Activated naive CD8-positive, alpha-beta T cell treated with anti-CD3 and anti-CD28 coated beads, Interleukin-2, amount 50 U/mL, for 24 hours (primary cell): ENCODE measurements around the gene MME.

ENCODE experiments used
- ATAC-seq: fragments of 150-1000 bp; cut with Tn5 transposase; one replicate; pipeline ENCODE4 v1.10.0; 2021
- DNase-seq: peaks from one replicate; pipeline ENCODE4 v3.0.0; 2021
- H3K27ac Mint-ChIP-seq: one replicate; pipeline ENCODE4 v1.8.0; 2021; ENCODE audit warnings: mild to moderate bottlenecking, mixed read lengths
- H3K27me3 Mint-ChIP-seq: one replicate; pipeline ENCODE4 v1.8.0; 2021; ENCODE audit warnings: mixed read lengths
- H3K36me3 Mint-ChIP-seq: one replicate; pipeline ENCODE4 v1.8.0; 2021; ENCODE audit warnings: low read depth, mixed read lengths
- H3K4me1 Mint-ChIP-seq: one replicate; pipeline ENCODE4 v1.8.0; 2021; ENCODE audit warnings: mixed read lengths
- H3K4me3 Mint-ChIP-seq: one replicate; pipeline ENCODE4 v1.8.0; 2021; ENCODE audit warnings: mild to moderate bottlenecking, moderate library complexity, mixed read lengths
- H3K9me3 Mint-ChIP-seq: one replicate; pipeline ENCODE4 v1.8.0; 2021; ENCODE audit warnings: mixed read lengths

MME gene

DNA sequence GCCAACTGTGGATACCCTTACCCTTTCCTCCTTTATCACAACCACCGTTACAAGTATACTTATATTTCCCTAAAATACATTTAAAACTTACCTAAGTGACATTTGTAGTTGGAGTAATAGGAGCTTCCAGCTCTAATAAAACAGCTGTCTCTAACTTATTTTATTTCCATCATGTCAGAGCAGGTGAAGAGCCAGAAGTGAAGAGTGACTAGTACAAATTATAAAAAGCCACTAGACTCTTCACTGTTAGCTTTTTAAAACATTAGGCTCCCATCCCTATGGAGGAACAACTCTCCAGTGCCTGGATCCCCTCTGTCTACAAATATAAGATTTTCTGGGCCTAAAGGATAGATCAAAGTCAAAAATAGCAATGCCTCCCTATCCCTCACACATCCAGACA lies 102.3 kb downstream of the MME start:
- H3K9me3 Mint-ChIP-seq: no peaks in the 10 kb centered on the region
- ATAC-seq (no peak), DNase-seq (no peak)
- no peaks in the 10 kb centered on the region for H3K27me3 Mint-ChIP-seq
- peaks cover 11% of the 10 kb centered on the region for H3K4me1 Mint-ChIP-seq
- no peak overlapping the region for H3K27ac Mint-ChIP-seq
- H3K36me3 Mint-ChIP-seq: no peaks in the 10 kb centered on the region
- no peak overlapping the region for H3K4me3 Mint-ChIP-seq

DNA sequence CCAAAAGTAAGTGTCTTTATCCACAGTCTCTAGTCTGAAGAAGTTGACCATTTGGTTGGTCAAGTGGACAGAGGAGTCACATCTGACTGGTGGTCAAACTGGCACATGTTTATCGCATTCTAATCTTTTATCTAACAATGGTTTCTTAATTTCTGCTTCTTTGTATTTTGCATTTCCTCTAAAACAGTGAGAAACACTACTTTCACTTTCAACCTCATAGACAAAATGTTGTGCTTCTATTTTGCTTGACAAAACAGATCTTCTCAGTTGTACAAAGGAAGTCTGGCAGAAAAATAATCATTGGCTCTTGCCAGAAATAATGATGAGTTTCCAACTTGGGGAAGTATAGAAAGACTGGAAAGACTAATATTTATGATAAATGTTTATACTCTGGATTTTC lies 103.9 kb downstream of the MME start:
- no peak overlapping the region for H3K27ac Mint-ChIP-seq
- ATAC-seq: no peak
- DNase-seq: no peak
- H3K4me1 Mint-ChIP-seq: peaks cover 8% of the 10 kb centered on the region
- no peak overlapping the region for H3K4me3 Mint-ChIP-seq
- H3K36me3 Mint-ChIP-seq: no peaks in the 10 kb centered on the region
- H3K9me3 Mint-ChIP-seq: no peaks in the 10 kb centered on the region
- no peaks in the 10 kb centered on the region for H3K27me3 Mint-ChIP-seq

DNA sequence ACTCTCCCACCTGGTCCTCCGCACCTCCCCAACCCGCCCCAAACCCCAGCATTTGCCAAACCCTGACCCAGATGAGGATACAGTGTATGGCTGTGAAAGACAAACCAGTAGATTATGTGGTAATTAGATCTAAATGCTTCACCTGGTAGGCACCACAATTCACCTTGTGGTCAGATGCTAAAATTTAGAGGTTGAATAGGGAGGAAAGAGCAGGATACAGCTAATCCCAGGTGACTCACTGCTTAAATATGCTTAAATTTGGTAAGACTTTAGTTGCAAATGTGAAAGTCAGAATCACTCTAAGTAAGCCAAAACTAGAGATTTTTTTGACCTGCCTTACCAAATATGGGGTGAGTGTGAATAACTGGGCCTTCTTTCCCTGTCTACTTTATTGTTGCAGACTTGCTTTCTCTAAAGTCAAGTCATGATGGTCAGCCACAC lies 105.5 kb downstream of the MME start:
- Mint-ChIP-seq H3K27ac (no peak overlapping the region), H3K36me3 (no peaks in the 10 kb centered on the region), H3K4me1 (peaks cover 7% of the 10 kb centered on the region), H3K27me3 (no peaks in the 10 kb centered on the region), H3K9me3 (no peaks in the 10 kb centered on the region), H3K4me3 (no peak overlapping the region)
- DNase-seq (no peak), ATAC-seq (no peak)

DNA sequence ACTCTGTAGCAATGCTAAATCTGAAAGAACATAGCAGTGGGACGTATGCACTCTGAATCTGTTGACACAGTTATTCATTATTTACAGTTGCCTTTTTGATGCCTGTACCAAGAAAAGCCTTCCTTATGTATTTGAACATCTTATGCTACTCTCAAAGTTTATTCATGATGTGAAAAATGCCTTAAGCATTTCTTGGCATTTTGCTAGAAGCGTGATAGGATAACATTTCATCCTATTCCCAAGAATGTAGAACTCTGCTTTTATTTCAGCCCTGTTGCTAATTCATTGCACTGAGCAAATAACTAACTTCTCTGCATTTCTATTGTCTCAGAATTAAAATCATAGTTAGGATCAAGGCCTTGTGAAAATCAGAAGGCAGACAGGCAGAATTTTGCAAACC lies 107.9 kb downstream of the MME start:
- DNase-seq: no peak
- H3K9me3 Mint-ChIP-seq: no peaks in the 10 kb centered on the region
- H3K36me3 Mint-ChIP-seq: no peaks in the 10 kb centered on the region
- H3K27me3 Mint-ChIP-seq: no peaks in the 10 kb centered on the region
- ATAC-seq: no peak
- H3K27ac Mint-ChIP-seq: no peak overlapping the region
- no peak overlapping the region for H3K4me3 Mint-ChIP-seq
- H3K4me1 Mint-ChIP-seq: peaks cover 7% of the 10 kb centered on the region

DNA sequence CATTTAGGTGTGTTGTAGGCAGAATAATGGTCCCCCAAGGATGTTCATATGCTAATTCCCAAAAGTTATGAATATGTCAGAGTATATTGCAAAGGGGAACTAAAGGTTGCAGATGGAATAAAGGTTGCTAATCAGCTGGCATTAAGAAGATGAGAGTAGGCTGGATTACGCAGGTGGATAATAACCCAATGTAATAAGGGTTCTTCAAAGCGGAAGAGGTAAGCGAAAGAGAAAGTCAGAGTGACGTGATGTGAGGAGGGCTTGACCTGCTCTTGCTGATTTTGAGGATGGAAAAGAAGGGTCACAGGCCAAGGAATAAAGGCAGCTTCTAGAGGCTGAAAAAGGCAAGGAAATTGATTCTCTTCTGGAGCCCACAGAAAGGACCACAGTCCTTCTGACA lies 109.4 kb downstream of the MME start:
- Mint-ChIP-seq H3K36me3 (no peaks in the 10 kb centered on the region), H3K9me3 (no peaks in the 10 kb centered on the region), H3K4me3 (no peak overlapping the region), H3K27me3 (no peaks in the 10 kb centered on the region), H3K27ac (no peak overlapping the region), H3K4me1 (no peaks in the 10 kb centered on the region)
- no peak for ATAC-seq
- no peak for DNase-seq

DNA sequence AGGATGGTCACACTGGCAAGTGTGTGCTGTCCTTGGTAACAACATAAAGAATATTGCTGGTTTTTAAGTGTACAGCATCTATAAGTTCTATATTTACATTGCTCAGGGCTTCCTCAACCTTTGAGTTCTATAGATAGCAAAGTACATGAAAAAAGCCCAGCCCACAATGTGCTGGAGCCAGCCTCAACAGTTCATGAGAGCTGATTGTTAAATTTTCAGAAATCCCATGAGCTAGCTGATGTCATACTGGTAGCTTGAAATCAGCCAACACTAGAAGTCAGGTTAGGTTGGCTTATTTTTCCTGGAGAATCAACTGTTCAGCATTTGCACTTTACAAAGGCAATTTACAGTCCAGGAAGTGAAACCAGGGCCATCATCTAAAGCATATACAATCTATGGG lies 110.6 kb downstream of the MME start:
- no peak overlapping the region for H3K4me3 Mint-ChIP-seq
- no peaks in the 10 kb centered on the region for H3K27me3 Mint-ChIP-seq
- no peak overlapping the region for H3K27ac Mint-ChIP-seq
- H3K4me1 Mint-ChIP-seq: no peaks in the 10 kb centered on the region
- no peaks in the 10 kb centered on the region for H3K36me3 Mint-ChIP-seq
- H3K9me3 Mint-ChIP-seq: no peaks in the 10 kb centered on the region
- no peak for DNase-seq
- ATAC-seq: no peak

DNA sequence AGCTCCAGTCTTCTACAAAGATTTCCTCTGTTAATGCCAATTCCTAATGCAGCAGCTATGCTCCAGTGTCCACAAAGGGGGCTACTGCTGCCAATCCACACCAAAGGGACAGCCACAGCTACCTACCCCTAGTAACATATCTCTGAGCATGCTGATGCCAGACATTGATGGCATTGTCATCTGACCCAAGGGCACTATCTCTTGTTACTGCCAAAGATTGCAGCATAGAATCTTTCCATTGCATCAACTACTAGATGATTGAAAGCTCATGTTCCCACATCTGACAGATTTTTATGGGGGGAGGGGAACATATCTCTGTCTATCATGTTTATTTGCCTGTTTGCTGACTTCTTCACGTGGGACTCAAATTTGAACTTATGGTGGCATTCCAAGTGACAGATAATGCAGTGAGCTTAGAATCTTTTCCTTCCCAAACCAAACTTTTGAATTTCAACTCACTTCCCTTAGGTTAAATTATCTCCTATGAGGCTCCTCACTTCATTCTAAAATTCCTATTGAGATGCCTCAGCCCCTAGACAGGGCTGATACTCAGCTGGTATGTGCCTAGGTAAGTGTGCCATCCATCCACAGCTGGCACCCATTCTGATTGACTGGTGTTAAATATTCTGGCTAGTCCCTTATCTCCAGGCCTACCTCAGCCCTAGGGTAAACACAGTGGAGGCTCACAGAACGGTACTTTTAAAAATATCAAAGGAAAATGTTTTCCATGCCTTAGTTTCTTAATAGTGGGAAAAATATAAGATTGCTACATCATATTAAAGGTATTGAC lies 113.0 kb downstream of the MME start:
- ATAC-seq: no peak
- H3K9me3 Mint-ChIP-seq: no peaks in the 10 kb centered on the region
- DNase-seq: no peak
- H3K4me1 Mint-ChIP-seq: no peaks in the 10 kb centered on the region
- no peaks in the 10 kb centered on the region for H3K27me3 Mint-ChIP-seq
- no peak overlapping the region for H3K4me3 Mint-ChIP-seq
- no peaks in the 10 kb centered on the region for H3K36me3 Mint-ChIP-seq
- no peak overlapping the region for H3K27ac Mint-ChIP-seq

DNA sequence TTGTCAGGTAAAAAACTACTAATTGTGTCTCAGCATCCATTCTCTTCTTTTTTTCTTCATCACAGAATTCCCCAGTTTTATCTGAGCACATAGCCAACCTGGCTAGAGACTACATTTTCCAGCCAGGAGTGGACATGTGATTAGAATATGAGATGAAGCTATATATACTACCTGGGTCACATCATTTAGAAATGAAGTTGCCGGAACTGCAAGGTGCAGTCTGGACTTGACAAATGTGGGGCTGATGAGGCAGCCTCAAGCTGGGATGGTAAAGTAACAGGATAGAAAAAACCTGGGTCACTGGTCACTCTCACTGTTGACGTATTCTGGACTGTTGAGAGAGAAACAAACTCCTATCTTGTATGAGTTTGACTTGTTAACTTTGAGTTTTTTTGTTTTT lies 113.7 kb downstream of the MME start:
- Mint-ChIP-seq H3K4me1 (no peaks in the 10 kb centered on the region), H3K4me3 (no peak overlapping the region), H3K9me3 (no peaks in the 10 kb centered on the region), H3K27me3 (no peaks in the 10 kb centered on the region), H3K36me3 (no peaks in the 10 kb centered on the region), H3K27ac (no peak overlapping the region)
- ATAC-seq: no peak
- no peak for DNase-seq

DNA sequence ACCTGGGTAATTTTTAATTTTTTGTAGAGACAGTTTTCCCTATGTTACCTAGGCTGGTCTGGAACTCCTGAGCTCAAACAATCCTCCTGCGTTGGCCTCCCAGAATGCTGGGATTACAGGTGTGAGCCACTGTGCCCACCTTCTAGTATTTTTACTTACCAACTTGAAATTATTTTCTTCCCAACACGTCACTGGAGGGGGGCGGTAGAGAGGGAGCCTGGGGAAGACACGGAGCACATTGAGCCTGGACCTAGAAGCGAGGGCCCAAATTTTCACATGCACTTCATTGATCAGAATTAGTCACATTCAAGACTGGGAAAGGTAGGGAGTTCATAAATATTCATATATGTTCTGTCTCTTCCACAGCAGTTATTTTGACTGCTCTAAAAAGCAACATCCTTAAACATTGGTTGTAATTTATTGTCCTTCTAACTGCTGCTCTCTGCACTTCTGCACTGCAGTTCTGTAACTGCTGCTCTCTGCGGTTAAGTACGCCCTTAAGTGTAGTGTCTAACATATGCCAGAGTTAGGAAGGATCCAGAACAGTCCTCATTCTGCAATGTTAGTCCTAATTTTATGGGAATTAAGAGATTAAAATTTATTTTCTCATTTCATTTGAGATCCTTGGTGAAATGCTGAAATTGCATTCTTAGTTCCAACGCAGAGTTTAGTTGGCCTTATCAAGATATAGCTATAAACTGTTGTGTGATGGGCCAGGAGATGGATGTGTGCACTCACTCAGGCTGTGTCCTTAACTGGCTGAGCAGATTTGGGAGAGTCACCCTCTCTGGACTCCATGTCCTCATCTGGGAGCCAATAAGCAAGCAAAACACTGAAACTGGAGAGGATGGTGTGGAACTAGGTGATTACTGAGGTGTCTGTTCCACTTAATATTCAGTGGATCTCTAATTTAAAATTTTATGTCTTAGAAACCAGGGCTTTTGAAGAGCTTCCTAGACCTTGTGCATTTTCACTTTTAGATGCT lies 115.1 kb downstream of the MME start:
- H3K36me3 Mint-ChIP-seq: no peaks in the 10 kb centered on the region
- no peaks in the 10 kb centered on the region for H3K9me3 Mint-ChIP-seq
- H3K27me3 Mint-ChIP-seq: no peaks in the 10 kb centered on the region
- no peak overlapping the region for H3K27ac Mint-ChIP-seq
- no peaks in the 10 kb centered on the region for H3K4me1 Mint-ChIP-seq
- ATAC-seq (no peak), DNase-seq (no peak)
- H3K4me3 Mint-ChIP-seq: no peak overlapping the region

DNA sequence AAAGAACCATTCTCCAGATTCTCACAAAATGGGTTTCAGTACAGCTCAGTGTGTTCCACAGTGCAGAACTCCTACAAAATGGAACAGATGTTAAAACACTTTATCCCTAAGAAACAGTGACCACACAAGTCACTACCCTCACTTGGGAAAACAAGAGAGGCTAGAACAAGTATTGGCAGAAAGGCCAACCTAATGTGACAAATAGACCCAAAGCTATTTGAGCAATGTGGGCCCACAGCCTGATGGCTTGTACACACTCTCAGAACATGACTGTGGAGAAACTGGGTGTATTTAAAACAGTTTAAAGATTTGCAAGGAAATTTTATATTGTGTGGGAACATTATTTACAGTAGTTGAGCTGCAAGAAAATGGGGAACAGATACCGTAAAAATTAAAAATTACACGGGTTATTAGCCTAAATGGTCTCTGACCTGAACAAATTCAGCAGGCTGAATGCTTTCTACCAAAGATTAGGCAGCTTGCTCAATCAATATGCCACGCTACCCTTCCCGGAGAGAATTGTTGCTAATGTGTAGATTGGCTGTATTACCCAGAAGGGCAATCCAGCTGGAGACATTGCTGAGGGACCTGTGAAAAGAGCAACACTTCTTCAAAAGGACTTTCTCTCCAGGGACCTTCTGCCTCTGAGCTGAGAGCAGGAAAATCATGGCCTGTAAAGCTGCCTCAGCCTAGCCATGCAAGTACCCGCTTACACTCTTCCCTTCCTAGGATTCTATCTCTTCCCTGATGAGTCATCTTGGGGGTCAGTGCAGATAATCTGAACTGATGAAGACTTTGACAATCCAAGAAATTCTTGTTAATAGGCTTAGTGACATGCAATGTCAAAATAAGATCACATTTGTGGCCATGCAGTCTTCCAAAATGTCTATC lies 116.3 kb downstream of the MME start:
- no peaks in the 10 kb centered on the region for H3K4me1 Mint-ChIP-seq
- H3K36me3 Mint-ChIP-seq: no peaks in the 10 kb centered on the region
- no peaks in the 10 kb centered on the region for H3K9me3 Mint-ChIP-seq
- DNase-seq (no peak), ATAC-seq (no peak)
- no peaks in the 10 kb centered on the region for H3K27me3 Mint-ChIP-seq
- H3K27ac Mint-ChIP-seq: no peak overlapping the region
- no peak overlapping the region for H3K4me3 Mint-ChIP-seq

DNA sequence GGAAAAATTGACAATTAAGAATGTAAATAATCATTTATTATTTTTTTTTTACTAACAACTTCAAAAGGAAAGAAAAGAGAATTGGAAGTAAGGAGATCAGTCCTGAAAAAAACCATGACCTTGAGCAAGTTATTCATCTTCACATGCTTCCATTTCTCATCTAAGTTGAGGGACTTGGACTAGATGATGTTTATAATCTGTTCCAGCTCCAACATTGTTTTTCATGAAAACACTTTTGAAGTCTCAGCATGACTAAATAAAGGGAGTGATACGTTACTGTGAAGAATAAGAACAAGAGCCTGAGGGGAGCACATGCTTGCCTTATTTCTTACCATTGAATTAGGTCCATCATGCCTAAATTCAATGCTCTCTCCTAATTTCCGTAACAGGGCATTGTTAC lies 117.7 kb downstream of the MME start:
- no peaks in the 10 kb centered on the region for H3K27me3 Mint-ChIP-seq
- H3K27ac Mint-ChIP-seq: no peak overlapping the region
- ATAC-seq: no peak
- H3K4me3 Mint-ChIP-seq: no peak overlapping the region
- H3K9me3 Mint-ChIP-seq: peaks cover 3% of the 10 kb centered on the region
- no peaks in the 10 kb centered on the region for H3K4me1 Mint-ChIP-seq
- DNase-seq: no peak
- H3K36me3 Mint-ChIP-seq: no peaks in the 10 kb centered on the region

DNA sequence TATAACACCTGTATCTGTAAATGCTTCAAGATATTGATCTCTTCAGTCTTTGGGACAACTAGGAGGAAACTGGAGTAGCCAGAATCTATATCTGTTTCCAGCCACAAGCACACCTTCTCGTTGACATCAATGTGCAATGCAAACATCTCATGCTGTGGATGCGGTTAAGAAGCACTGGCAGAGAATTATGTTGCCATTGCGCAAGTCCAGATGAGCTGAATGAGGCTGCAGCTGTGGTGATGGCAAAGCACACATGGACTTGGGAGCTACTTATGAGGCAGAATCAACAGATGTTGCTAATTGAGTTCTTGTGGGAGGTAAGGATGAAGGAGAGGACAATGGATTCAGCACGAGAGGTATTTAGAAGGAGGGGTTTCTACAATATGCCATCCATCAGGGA lies 122.5 kb downstream of the MME start:
- no peaks in the 10 kb centered on the region for H3K4me1 Mint-ChIP-seq
- H3K36me3 Mint-ChIP-seq: no peaks in the 10 kb centered on the region
- ATAC-seq (no peak), DNase-seq (no peak)
- H3K27ac Mint-ChIP-seq: no peak overlapping the region
- H3K27me3 Mint-ChIP-seq: no peaks in the 10 kb centered on the region
- H3K4me3 Mint-ChIP-seq: no peak overlapping the region
- peaks cover 4% of the 10 kb centered on the region for H3K9me3 Mint-ChIP-seq

DNA sequence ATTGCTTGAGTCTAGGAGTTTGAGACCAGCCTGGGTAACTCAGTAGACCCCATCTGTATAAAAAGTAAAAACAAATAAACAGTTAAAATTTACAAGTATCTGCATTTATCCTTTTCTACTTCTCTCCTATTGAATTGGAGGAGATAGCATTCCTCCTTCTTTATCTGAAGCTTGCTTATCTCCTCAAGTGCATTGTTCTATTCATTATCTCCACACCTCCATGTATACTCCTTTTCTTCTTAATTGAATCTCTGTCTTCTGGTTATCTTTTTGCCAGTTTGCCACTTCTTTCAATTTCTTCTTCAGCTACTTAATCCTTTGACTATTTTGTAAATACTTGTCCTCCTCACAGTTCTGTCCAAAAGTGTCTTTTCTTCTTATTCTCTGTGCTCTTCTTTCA lies 124.7 kb downstream of the MME start:
- Mint-ChIP-seq H3K27ac (no peak overlapping the region), H3K36me3 (no peaks in the 10 kb centered on the region), H3K9me3 (peaks cover 4% of the 10 kb centered on the region), H3K4me1 (no peaks in the 10 kb centered on the region), H3K27me3 (no peaks in the 10 kb centered on the region), H3K4me3 (no peak overlapping the region)
- DNase-seq (no peak), ATAC-seq (no peak)

DNA sequence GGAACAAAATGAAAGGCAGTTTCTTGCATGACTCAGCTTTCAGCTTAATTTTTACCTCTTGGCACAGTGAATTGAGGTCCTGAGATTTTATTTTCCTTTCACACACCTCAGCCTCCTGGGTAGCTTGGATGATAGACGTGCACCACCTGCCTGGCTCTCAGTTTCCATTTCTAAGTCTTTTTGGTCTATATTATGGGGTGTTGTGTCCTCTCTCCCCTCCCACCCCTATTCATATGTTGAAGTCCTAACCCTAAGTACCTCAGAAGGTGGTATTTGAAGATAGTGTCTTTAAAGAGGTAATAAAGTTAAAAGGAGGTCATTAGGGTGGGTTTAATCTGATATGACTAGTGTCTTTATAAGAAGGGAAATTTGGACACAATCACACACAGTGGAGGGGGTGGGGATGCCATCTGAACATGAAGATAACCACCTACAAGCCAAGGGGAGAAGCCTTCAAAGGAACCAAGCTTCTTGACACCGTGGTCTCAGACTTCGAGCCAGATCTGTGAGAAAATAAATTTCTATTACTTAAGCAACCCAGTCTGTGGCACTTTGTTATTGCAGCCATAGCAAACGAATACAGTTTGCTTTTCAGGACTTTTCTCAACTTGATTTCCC lies 128.2 kb downstream of the MME start:
- DNase-seq: no peak
- Mint-ChIP-seq H3K4me3 (no peak overlapping the region), H3K4me1 (no peaks in the 10 kb centered on the region), H3K9me3 (no peaks in the 10 kb centered on the region), H3K27me3 (no peaks in the 10 kb centered on the region), H3K27ac (no peak overlapping the region), H3K36me3 (no peaks in the 10 kb centered on the region)
- no peak for ATAC-seq
